Fibroblast of lung (primary cell): ENCODE data around the gene GSPT1. TPM values are rescaled to one million over a fixed set of nuclear protein-coding genes. Genes with fewer than 3 reads are reported as not detected.
A peak's percentile ranks its signal among the peaks of the same experiment; 100 is the strongest.

Source experiments
- DNase-seq, 2 donors: peaks; one replicate each; pipeline versions ENCODE4 v3.0.0 to v3.0.0-alpha.2; 2010; ENCODE audit warnings: low read depth in 2 of 2
- H2AFZ ChIP-seq: 2 replicates; pipeline ENCODE4 v1.5.1; 2012; ENCODE audit warnings: low read length, control low read depth, inconsistent platforms
- H3K27ac ChIP-seq: 2 replicates; pipeline ENCODE4 v1.5.1; 2011; ENCODE audit warnings: low read length, control low read depth; ENCODE audit not compliant: insufficient read depth
- H3K27me3 ChIP-seq: 2 replicates; pipeline ENCODE4 v1.5.1; 2011; ENCODE audit warnings: mild to moderate bottlenecking, low read length; ENCODE audit not compliant: control insufficient read depth, insufficient read depth
- H3K36me3 ChIP-seq: 2 replicates; pipeline ENCODE4 v1.5.1; 2011; ENCODE audit warnings: low read length; ENCODE audit not compliant: control insufficient read depth, insufficient read depth
- H3K4me1 ChIP-seq: 2 replicates; pipeline ENCODE4 v1.5.1; 2011; ENCODE audit warnings: low read length; ENCODE audit not compliant: control insufficient read depth, insufficient read depth; ENCODE audit errors: extremely low read depth
- H3K4me2 ChIP-seq: 2 replicates; pipeline ENCODE4 v1.5.1; 2011; ENCODE audit warnings: low read length, control low read depth; ENCODE audit not compliant: insufficient read depth; ENCODE audit errors: extremely low read depth
- H3K4me3 ChIP-seq, 4 experiments: fragments of 200-600 bp in 1 of 4; sonication (generic) in 1 of 4; replicated peaks in 1 of 4; 2 replicates each; pipeline ENCODE4 v1.5.1; 2011 to 2016; ENCODE audit warnings: low read length in 4 of 4, low read depth in 3 of 4, mild to moderate bottlenecking in 3 of 4, control low read depth in 2 of 4, inconsistent platforms in 1 of 4, mixed read lengths in 1 of 4; ENCODE audit not compliant: insufficient read depth in 1 of 4; ENCODE audit errors: control extremely low read depth in 1 of 4
- H3K79me2 ChIP-seq: 2 replicates; pipeline ENCODE4 v1.5.1; 2012; ENCODE audit warnings: mild to moderate bottlenecking, low read length, inconsistent platforms; ENCODE audit not compliant: control insufficient read depth, insufficient read depth
- H3K9ac ChIP-seq: 2 replicates; pipeline ENCODE4 v1.5.1; 2011; ENCODE audit warnings: mild to moderate bottlenecking, low read length, control low read depth; ENCODE audit not compliant: insufficient read depth
- H3K9me3 ChIP-seq: 2 replicates; pipeline ENCODE4 v1.5.1; 2012; ENCODE audit warnings: low read depth, low read length; ENCODE audit not compliant: control insufficient read depth, insufficient read depth
- H4K20me1 ChIP-seq: 2 replicates; pipeline ENCODE4 v1.5.1; 2011; ENCODE audit warnings: low read length; ENCODE audit not compliant: control insufficient read depth, insufficient read depth; ENCODE audit errors: extremely low read depth
- CTCF ChIP-seq, 2 donors: IDR thresholded peaks in 1 of 2; conservative IDR thresholded peaks in 1 of 2; 1 replicate in 1 of 2; 2 replicates in 1 of 2; pipeline ENCODE4 v1.5.1; 2011 to 2012; ENCODE audit warnings: low read length in 2 of 2, control low read depth in 1 of 2, inconsistent platforms in 1 of 2, low read depth in 1 of 2, mild to moderate bottlenecking in 1 of 2
- EZH2 ChIP-seq: IDR thresholded peaks from 2 replicates; pipeline ENCODE4 v1.5.1; 2012; ENCODE audit warnings: low read length, control low read depth, mild to moderate bottlenecking; ENCODE audit errors: missing control alignments
- polyA plus RNA-seq, 2 donors: library from polyadenylated mRNA; depleted of rRNA in 1 of 2; stranded (reverse) in 1 of 2; unstranded in 1 of 2; fragments of >200 nt; gene quantifications; 2 replicates each; pipeline ENCODE4 v1.2.1, GENCODE V29; 2011 to 2012; ENCODE audit warnings: missing spikeins in 1 of 2
- total RNA-seq: library from RNA; depleted of rRNA; stranded (reverse); fragments of >200 nt; gene quantifications from 2 replicates; pipeline ENCODE4 v1.2.1, GENCODE V29; 2014

GSPT1 gene
- total and polyA plus RNA-seq, 2 donors (not counting 1 experiment from before 2014, with no cell fraction given): 57.3 to 116 TPM

- DNase-seq: peak in 1 of 2 donors; percentile 80
- no peaks in the 10 kb centered on the region for H3K36me3 ChIP-seq
- H3K4me2 ChIP-seq: peak overlapping the region; percentile 20
- H2AFZ ChIP-seq: no peak overlapping the region
- H3K27ac ChIP-seq: no peak overlapping the region
- TF ChIP-seq EZH2 (no peak), CTCF (conservative IDR thresholded peaks at IDR 0.05 in 1 of 2, IDR thresholded peaks at IDR 0.05 in 1 of 2; ENCODE audit: low read depth in 1 of 2, low read length in 2 of 2) (no peak)
- no peak overlapping the region for H3K4me3 ChIP-seq
- H3K79me2 ChIP-seq: peaks cover 97% of the 10 kb centered on the region
- H3K9ac ChIP-seq: no peak overlapping the region
- peaks cover 8% of the 10 kb centered on the region for H3K4me1 ChIP-seq
- no peaks in the 10 kb centered on the region for H4K20me1 ChIP-seq
- H3K9me3 ChIP-seq: no peaks in the 10 kb centered on the region
- H3K27me3 ChIP-seq: no peaks in the 10 kb centered on the region
These were observed 5.9 kb downstream of the GSPT1 start for GRCh38 chr16:11909653-11910545.

GRCh38 chr16:11907160-11907970, 8.4 kb downstream of the GSPT1 start:
- H3K4me3 ChIP-seq: no peak overlapping the region
- H3K36me3 ChIP-seq: no peaks in the 10 kb centered on the region
- TF ChIP-seq EZH2 (no peak), CTCF (conservative IDR thresholded peaks at IDR 0.05 in 1 of 2, IDR thresholded peaks at IDR 0.05 in 1 of 2; ENCODE audit: low read depth in 1 of 2, low read length in 2 of 2) (no peak)
- H3K4me1 ChIP-seq: peaks cover 3% of the 10 kb centered on the region
- no peak overlapping the region for H3K4me2 ChIP-seq
- DNase-seq: no peak
- H3K9ac ChIP-seq: no peak overlapping the region
- H3K27ac ChIP-seq: no peak overlapping the region
- H3K79me2 ChIP-seq: peaks cover 96% of the 10 kb centered on the region
- H3K9me3 ChIP-seq: no peaks in the 10 kb centered on the region
- no peaks in the 10 kb centered on the region for H4K20me1 ChIP-seq
- no peaks in the 10 kb centered on the region for H3K27me3 ChIP-seq
- H2AFZ ChIP-seq: no peak overlapping the region

- H3K27ac ChIP-seq: no peak overlapping the region
- H3K4me1 ChIP-seq: no peaks in the 10 kb centered on the region
- no peak overlapping the region for H3K4me3 ChIP-seq
- no peak overlapping the region for H3K4me2 ChIP-seq
- no peak for DNase-seq
- H4K20me1 ChIP-seq: no peaks in the 10 kb centered on the region
- H3K9ac ChIP-seq: no peak overlapping the region
- no peak overlapping the region for H2AFZ ChIP-seq
- no peaks in the 10 kb centered on the region for H3K9me3 ChIP-seq
- no peak for TF ChIP-seq CTCF (conservative IDR thresholded peaks at IDR 0.05 in 1 of 2, IDR thresholded peaks at IDR 0.05 in 1 of 2; ENCODE audit: low read depth in 1 of 2, low read length in 2 of 2)
- H3K27me3 ChIP-seq: no peaks in the 10 kb centered on the region
- H3K79me2 ChIP-seq: peaks cover 93% of the 10 kb centered on the region
- H3K36me3 ChIP-seq: no peaks in the 10 kb centered on the region
These were observed 11.8 kb downstream of the GSPT1 start for GRCh38 chr16:11903906-11904305.
